Measurements from ENCODE around the gene ERN2. TPM values are rescaled to one million over a fixed set of nuclear protein-coding genes. Genes with fewer than 3 reads are reported as not detected.

The ERN2 gene
- total RNA-seq, 1 donor from 2014 or later = not detected

GRCh38 chr16:23691483-23692189 is 21.4 kb downstream of the ERN2 start:
- ATAC-seq (no peak), DNase-seq (no peak)
- intact Hi-C loops (cut with micrococcal nuclease) = no loop called here

- DNase-seq (no peak), ATAC-seq (no peak)
- intact Hi-C loops (cut with micrococcal nuclease) = no loop called here
These were observed 22.1 kb downstream of the ERN2 start for GRCh38 chr16:23690771-23691482.

- intact Hi-C loops (cut with micrococcal nuclease) = no loop called here
- ATAC-seq (no peak), DNase-seq (no peak)
These were observed 23.4 kb downstream of the ERN2 start for GRCh38 chr16:23689442-23690187.

GRCh38 chr16:23687034-23687808 is 25.8 kb downstream of the ERN2 start:
- intact Hi-C loops (cut with micrococcal nuclease) = no loop called here
- DNase-seq (no peak), ATAC-seq (no peak)

GRCh38 chr16:23683487-23683886 is 29.5 kb downstream of the ERN2 start:
- ATAC-seq = no peak
- intact Hi-C loops (cut with micrococcal nuclease) = no loop called here

GRCh38 chr16:23682181-23682580 is 30.8 kb downstream of the ERN2 start:
- ATAC-seq (no peak), DNase-seq (no peak)
- intact Hi-C loops (cut with micrococcal nuclease) = no loop called here

More at GRCh38 chr16:23683487-23683886, 29.5 kb downstream of the ERN2 start:
- no peak for DNase-seq

- intact Hi-C loops (cut with micrococcal nuclease) = no loop called here
- DNase-seq (no peak), ATAC-seq (no peak)
These were observed 33.1 kb downstream of the ERN2 start for GRCh38 chr16:23679986-23680336.

- no peak for DNase-seq
- intact Hi-C loops (cut with micrococcal nuclease) = no loop called here
- no peak for ATAC-seq
These were observed 33.6 kb downstream of the ERN2 start for GRCh38 chr16:23679274-23679985.

- DNase-seq (peak; percentile 84), ATAC-seq (peak; percentile 94)
- intact Hi-C loops (cut with micrococcal nuclease) = no loop called here
These were observed 34.4 kb downstream of the ERN2 start, which contains the start of gene PLK1 for GRCh38 chr16:23678430-23679273. Gene PLK1, plus strand, starts transcription at chr16:23678889. Its CDS starts 44 bp downstream, at chr16:23678933.

GRCh38 chr16:23676924-23677480 is 36.0 kb downstream of the ERN2 start:
- DNase-seq (no peak), ATAC-seq (no peak)
- intact Hi-C loops (cut with micrococcal nuclease) = no loop called here

GRCh38 chr16:23673971-23674614 is 38.9 kb downstream of the ERN2 start:
- intact Hi-C loops (cut with micrococcal nuclease) = no loop called here
- no peak for DNase-seq
- no peak for ATAC-seq

- intact Hi-C loops (cut with micrococcal nuclease) = no loop called here
- DNase-seq (no peak), ATAC-seq (no peak)
These were observed 42.8 kb downstream of the ERN2 start for GRCh38 chr16:23670137-23670776.

- intact Hi-C loops (cut with micrococcal nuclease) = no loop called here
- no peak for ATAC-seq
- no peak for DNase-seq
These were observed 44.1 kb downstream of the ERN2 start for GRCh38 chr16:23668873-23669272.

- intact Hi-C loops (cut with micrococcal nuclease) = no loop called here
These were observed 44.8 kb downstream of the ERN2 start for GRCh38 chr16:23668225-23668624.

GRCh38 chr16:23667355-23667659 is 45.7 kb downstream of the ERN2 start:
- DNase-seq (no peak), ATAC-seq (no peak)
- intact Hi-C loops (cut with micrococcal nuclease) = no loop called here

More at GRCh38 chr16:23668225-23668624, 44.8 kb downstream of the ERN2 start:
- DNase-seq = no peak
- ATAC-seq = no peak

GRCh38 chr16:23666571-23667354 is 46.3 kb downstream of the ERN2 start:
- ATAC-seq (no peak), DNase-seq (no peak)
- intact Hi-C loops (cut with micrococcal nuclease) = no loop called here
